Activated CD8-positive, alpha-beta memory T cell treated with anti-CD3 and anti-CD28 coated beads, Interleukin-2, amount 50 U/mL, for 4 hours (primary cell): Measurements from ENCODE around the gene CCDC149.

Experiments used
- DNase-seq: peaks from one replicate; pipeline ENCODE4 v3.0.0-alpha.2; 2020

CCDC149 gene

DNA sequence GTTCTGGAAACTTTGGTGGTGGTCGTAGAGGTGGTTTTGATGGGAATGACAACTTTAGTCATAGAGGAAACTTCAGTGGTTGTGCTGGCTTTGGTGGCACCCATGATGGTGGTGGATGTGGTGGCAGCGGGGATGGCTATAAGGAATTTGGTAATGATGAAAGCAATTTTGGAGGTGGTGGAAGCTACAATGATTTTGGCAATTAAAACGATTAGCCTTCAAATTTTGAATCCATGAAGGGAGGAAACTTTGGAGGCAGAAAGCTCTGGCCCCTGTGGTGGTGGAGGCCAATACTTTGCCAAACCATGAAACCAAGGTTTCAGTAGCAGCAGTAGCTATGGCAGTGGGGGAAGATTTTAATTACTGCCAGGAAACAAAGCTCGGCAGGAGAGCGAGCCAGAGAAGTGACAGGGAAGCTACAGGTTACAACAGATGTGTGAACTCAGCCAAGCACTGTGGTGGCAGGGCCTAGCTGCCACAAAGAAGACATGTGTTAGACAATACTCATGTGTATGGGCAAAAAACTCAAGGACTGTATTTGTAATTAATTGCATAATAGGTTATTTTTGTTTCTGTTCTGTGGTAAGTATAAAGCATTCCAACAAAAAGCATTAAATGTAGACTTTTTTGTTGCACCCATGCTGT, 140.7 kb downstream of the CCDC149 start:
- DNase-seq, result no peak

DNA sequence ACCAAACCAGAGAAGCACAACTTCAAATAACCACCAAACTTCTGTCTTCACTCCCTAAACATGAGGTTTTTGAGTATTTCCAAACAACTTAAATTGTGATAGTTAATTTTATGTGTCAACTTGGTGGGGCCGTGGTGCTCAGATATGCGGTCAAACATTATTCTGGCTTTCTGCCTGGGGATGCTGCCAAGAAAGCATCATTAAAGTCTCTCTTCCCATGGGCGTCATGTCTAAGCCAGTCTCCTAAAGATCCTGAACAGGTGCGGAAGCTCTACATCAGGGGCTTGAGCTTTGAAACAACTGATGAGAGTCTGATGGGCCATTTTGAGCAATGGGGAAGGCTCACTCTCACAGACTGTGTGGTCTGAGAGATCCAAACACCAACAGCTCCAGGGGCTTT, 141.6 kb downstream of the CCDC149 start:
- no peak for DNase-seq

DNA sequence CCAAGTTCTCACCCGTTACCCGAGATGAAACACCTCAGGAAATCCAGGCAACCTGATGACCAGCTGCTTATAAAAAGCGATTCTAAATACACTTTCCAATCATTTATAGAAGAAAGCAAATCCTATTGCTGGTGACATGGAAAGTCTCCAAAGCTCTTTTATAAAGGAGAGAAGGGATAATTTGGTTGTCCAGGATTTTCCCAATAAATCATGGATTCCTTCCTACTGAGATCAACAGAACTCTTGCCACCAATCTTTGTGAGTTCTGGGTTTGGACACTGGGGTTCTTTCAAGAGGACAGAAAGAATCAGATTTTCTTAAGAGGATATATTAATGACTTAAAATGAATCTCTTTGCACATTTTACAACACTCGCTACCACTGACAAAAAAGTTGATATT, 142.2 kb downstream of the CCDC149 start:
- DNase-seq, result no peak

DNA sequence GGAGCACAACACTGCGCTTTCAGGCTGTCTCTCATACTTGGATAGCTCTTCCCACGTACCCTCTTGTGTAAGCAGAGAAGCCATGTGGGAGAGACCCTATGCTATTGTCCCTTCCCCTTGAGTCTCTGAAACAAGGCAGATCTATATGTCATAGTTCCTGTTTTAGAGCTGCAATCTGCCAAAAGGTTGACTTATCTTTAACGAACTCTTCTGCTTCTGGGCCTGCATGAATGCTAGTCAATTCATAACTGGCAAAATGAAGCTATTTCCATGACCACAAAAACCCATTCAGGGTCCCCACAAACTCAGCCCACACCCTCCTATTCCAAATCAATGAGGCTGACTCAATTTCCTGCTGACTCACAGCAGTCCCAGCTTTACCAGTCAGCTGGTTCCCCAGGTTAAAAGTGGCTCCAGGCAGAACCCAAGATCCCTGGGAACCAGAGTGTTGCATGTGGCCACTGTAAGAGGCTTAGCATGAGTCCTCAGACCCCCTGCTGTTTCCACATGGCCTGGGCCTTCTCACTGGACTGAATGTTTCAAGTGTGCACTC, 142.7 kb downstream of the CCDC149 start:
- DNase-seq, result no peak

DNA sequence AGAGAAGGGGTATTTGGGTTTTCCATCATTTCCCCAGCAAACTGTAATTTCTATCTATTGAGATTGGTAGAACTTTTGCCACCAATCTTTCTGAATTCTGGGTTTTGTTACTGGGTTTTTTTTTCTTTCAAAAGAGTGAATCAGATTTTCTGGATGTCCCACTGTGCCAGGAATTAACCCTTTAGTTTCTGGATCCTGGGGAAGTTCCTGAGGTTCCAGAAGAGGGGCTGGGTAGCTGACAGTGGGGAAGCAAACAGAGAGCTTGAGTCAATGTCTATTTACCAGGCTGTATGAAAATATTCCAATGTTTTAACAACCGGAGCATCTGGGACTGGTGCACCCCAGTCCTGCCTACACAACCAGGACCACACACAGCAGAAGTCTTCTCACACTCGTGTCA, 143.3 kb downstream of the CCDC149 start:
- DNase-seq, result no peak

DNA sequence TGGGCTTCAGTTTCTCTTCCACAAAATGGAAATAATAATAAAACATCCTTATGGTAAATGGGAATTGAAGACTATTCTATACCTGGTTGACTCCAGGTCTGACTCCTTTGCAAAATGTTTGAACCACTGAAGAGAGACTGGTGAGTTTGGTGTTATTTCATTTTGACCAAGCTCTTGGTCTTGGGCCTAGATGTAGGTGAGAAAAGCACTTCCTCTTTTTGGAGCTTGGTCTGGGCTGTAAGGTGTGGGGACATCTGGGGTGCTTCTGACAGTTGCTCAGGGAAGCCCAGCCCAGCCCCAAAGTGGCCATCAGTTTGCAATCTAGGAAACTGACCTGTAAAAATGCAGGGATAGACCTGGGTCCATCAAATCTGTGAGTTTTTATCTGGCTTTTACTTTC, 144.2 kb downstream of the CCDC149 start:
- DNase-seq, result no peak

DNA sequence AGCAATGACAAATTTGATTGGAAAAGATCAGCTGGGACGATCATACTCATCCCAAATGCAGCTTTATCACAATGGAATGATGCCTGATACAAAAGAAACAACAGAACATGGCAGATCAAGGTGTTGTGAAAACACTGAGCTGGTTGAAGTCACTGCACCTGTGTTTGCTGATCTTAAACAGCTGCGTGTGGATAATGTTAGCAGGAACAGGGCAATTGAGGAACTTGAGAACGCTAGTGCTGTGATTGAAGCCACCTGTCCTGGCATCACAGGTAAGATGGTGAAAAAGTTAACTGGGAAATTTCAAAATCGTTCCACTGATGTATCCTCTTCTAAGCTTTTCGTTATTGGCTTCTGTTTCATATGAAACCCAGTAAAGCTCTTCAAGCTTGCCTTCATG, 144.8 kb downstream of the CCDC149 start:
- no peak for DNase-seq

DNA sequence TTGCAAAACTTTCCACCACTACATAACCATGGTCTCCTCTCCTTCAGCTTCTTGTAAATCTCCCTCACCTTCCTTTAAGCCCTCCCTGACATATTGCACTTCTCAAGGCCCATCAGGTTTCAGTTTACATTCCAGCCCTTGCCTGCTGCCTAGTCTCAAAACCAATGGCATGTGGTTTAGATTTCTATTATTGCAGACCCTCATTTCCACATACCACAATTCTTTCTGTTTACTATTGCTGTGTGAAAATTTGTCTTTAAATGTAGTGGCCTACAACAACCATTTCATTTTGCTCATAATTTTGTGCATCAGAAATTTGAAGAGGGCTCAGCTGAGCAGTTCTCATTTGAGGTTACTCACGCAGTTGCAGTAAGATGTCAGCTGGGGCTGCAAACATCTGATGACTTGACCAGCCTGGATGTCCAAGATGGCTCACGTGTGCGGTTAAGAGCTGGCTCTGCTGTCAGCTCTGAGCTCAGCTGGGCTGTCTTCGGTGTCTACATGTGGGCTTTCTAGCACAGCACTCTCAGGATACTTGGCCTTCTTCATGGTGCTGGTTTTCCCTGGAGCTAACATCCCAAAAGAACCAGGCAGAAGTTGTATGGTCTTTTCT, 147.4 kb downstream of the CCDC149 start:
- no peak for DNase-seq

DNA sequence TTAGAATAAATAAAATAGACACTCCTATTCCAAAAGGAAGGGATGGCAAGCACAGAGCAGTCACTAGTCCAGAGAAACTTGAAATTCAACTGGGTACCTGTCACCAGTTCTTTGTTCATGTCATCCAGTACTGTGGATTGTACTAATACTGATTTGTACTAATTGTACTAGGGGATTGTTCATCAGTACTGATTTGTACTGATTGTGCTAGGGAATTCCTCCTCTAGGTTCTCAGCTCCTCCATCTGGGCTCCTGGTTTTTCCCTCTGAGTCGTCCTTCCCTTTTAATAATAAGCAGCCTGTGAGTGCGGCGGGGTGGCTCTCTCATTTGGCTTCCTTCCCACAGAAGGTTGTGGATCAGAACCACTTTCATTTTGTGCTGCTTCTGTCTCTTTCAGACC, 148.5 kb downstream of the CCDC149 start:
- no peak for DNase-seq

DNA sequence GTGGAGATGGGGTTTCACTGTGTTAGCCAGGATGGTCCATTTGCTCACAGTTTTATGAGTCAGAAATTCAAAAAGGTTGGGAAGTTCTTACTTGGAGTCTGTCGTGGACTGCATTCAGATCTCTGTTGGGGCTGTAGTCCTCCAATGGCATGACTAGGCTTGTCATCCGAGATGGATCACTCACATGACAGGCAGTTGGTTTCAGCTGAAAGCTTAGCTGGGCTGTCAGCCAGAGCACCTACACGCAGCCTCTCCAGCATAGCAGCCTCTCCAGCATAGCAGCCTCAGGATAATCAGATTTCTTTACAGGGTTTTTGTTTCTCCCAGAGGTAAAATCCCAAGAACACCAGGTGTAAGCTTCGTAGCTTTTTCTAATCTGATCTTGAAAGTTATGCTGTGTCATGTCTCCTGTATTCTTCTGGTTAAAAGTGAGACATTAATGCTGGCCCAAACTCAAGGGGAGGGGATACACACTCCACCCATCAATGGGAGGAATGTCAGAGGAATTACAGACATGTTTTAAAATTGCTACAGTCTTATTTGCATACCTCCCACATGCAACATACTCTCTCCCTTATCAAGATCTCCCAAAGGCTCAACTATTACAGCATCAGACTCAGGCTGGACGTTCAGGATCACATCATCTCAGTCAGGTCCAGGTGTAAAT, 149.1 kb downstream of the CCDC149 start:
- DNase-seq, result no peak
